Measurements from ENCODE around the gene ZNF425.

- TF ChIP-seq CTCF (IDR thresholded peaks at IDR 0.05; ENCODE audit: borderline replicate concordance, extremely low read depth, low read length, poor library complexity, severe bottlenecking), result no peak
- no peak for TF ChIP-seq EZH2 (IDR thresholded peaks at IDR 0.05; ENCODE audit: borderline replicate concordance, low read depth, low read length, severe bottlenecking)
These were observed 72.2 kb downstream of the ZNF425 start for GRCh38 chr7:149053885-149054284.

Measured in DND-41 (cell line).